NCI-H2107 treated with DMSO at 0.1 percent for 48 hours (cell line): Measurements from ENCODE around the gene CALN1.
A peak's percentile ranks its signal among the peaks of the same experiment; 100 is the strongest.

Experiments used
- DNase-seq: peaks from one replicate; lab custom pipeline; 2025; ENCODE audit not compliant: unreplicated experiment; lab: John Stamatoyannopoulos, UW

The CALN1 gene

DNA sequence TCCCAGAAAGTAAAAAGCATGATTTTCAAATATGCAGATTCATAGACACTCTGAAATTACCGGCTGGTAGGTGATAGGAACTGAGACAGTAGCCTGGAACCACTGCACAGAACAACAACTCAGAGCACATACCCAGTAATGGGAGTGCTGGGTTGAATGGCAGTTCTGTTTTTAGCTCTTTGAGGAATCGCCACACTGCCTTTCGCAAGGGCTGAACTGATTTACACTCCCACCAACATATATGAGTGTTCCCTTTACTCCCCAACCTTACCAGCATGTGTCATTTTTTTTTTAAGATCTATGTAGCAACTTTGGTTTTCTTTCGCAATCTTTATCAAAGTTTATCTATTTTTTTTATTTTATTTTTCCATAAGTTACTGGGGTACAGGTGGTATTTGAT is 358.8 kb downstream of the CALN1 start:
- no peak for DNase-seq

- no peak for DNase-seq
Measured at GRCh38 chr7:72048420-72048819, 363.7 kb downstream of the CALN1 start.

DNA sequence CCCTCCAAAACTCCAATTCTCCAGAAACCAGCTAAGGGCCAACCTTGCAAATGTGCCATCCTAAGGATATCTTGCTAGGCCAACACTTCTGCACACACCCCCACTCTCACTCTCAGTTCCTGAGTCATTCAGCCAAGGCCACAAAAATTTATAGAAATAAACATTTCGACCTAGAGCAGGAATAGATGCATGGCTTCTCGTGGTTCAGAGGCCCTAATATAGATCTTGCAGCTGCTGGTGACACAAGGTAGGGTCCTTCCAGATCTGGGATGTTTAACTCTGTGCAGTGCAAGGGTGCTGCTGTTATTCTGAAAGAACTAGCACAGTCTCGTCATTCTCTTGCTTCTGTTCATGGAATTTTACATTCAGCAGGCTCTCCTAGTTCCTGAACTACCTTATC is 369.3 kb downstream of the CALN1 start:
- DNase-seq, result no peak

- no peak for DNase-seq
Measured at GRCh38 chr7:72040641-72041040, 371.5 kb downstream of the CALN1 start.

DNA sequence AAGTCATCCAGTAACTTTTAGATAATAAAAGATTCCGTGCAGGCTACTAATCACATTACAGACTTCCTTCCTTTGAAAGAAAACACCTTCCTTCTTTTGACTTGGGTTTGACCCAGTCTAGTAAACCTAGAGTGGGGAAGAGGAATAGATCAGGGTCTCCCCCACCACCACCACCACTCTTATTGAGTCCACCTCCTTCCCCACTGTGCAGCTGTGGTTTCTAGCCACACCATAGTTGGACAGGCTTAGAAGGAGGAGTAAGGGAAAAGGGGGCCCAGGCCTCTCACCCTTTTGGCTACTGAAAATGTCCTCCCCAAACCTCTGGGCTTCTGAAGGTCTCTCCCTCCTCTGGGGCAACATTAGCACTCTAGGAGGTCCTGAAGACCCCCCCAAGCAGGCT is 372.7 kb downstream of the CALN1 start:
- no peak for DNase-seq

- DNase-seq, result no peak
Measured at GRCh38 chr7:72038022-72038732, 374.0 kb downstream of the CALN1 start.

DNA sequence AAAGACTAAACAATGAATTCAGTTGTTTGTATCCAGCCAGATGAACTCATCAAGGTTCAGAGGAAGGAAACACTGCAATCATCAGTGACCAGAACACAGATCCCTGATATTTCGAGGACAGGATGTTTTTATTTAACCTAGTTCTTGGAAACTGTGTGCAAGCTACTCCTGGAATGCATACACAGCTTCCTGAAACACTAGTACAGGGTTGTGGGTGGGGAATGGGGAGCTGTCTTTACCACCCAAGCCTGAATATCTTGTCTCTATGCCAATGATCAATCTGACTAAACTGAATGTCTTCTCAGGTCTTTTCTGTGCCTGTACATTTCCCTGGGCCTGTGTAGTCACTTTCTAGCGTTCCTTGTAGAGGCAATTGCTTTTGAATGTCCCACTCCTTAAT is 374.6 kb downstream of the CALN1 start:
- no peak for DNase-seq

GRCh38 chr7:72035266-72035665 is 376.9 kb downstream of the CALN1 start:
- no peak for DNase-seq

- DNase-seq, result no peak
Measured at GRCh38 chr7:72032934-72033333, 379.2 kb downstream of the CALN1 start.

DNA sequence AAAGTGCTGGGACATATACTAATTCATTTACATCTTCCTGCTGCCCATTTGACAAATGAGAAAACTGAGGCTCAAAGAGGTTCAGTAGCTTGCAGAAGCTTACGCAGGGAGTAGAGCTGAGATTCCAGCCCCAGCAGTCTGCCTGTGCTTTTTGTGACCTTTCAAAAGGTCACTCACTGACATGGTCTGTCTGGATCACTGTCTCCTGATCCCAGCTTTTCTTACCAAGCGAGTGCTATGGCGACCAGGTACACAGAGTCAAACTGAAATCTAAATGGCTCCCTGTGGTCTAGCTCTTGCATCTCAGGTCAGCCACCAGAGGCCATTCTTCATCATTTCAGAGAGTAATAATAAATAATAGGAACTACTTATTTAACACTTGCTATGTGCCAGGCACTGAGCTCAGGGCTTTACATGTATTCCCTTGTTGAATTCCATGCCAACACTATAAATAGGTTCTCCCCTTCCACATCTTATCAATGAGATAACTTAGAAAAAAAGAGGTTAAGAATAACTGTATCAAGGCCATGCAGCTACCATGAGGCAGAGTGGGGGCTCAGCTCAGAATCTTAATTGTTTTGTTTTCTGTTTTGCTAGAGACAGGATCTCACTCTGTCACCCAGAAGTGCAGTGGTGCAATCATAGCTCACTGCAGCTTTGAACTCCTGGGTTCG is 381.0 kb downstream of the CALN1 start:
- DNase-seq, result no peak

DNA sequence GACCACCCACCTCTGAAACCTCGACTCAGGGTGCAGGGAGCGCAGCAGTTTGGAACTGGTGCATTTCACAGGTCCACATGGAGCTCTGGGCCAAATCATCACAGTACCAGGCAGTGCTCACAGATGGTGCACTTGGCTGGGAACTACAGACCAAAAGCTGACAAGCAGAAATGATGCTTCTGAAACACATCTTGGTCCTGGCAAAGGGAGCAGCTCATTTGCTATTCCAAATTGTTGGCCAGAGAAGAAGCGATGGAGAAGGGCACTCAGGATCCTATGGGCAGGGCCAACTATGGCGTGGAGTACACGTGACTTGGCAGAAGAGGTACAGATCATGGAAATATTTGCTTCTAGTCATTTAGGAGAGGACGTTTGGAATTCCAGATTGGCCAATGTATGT is 383.9 kb downstream of the CALN1 start:
- no peak for DNase-seq

- no peak for DNase-seq
Measured at GRCh38 chr7:72025381-72025960, 386.7 kb downstream of the CALN1 start.

DNA sequence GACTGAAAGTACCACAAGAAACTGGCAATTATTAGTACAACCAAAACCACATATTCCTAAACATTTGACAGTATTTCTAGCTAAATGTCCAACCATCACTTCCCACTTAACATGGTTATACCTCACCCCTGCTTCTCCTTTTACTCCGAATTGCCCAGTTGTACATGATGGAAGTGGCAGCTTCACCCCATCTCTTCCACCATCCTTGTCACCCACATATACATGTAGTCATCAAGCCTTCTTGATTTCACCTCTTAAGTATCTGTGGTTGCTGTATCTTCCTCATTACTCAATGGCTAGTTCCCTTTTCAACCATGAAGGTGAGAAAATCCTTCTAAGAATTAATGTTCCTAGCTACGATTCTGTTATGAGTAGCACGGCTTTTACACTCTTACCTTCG is 388.2 kb downstream of the CALN1 start:
- no peak for DNase-seq

GRCh38 chr7:72021716-72022115 is 390.4 kb downstream of the CALN1 start:
- no peak for DNase-seq

DNA sequence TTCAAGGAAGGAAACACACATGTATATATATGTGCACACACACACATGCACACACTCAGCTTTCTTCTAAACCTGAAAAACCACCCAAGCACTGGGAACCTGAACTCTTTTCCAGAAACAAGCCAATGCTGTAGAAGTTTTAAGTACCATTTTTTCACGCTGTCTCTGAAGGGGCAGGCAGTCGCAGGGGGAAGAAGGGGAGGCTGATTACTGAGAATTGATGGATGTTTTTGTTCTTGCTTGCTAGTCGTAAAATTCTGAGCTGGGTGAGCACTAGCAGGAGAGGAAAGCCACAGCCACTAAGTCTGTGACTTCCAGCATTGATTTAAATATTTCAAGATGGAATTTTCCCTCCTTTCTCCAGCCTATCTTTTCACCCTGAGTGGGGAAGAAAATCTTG is 391.8 kb downstream of the CALN1 start:
- DNase-seq, result no peak

- no peak for DNase-seq
Measured at GRCh38 chr7:72019436-72019835, 392.7 kb downstream of the CALN1 start.

DNA sequence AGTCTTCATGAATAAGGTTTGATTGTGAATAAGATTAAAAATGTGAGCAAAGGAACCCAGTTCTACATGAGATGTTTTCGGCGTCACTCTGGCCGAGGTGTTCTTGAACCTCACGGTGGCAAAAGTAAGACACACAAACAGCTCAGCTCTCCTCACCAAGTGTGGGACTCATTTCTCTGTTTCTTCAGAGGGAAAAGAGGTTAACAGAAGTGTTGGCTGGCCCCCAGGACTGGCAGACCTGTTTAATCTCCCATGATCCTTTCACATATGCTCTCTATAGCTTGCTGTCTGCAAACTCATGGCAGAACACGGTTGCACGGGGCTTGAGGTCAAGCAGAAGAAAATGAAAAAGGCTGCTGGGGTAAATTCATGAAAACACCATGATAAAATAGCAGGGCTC is 394.4 kb downstream of the CALN1 start:
- no peak for DNase-seq

DNA sequence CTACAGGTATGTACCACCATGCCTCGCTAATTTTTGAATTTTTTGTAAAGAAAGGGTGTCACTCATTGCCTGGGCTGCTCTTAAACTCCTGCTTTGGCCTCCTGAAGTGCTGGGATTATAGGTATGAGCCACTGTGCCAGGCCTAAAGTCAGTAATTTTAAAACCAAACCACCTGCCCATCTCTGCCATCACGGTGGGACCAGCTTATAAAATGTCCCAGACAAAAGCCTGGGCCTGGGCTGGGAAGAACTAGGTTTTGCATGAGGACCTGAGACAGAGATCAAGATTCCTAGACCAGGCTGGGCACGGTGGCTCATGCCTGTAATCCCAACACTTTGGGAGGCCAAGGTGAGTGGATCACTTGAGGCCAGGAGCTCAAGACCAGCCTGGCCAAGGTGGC is 395.6 kb downstream of the CALN1 start:
- DNase-seq, result no peak

GRCh38 chr7:72015136-72015535 is 397.0 kb downstream of the CALN1 start:
- DNase-seq, result no peak

- DNase-seq, result no peak
Measured at GRCh38 chr7:72007018-72007417, 405.1 kb downstream of the CALN1 start.

DNA sequence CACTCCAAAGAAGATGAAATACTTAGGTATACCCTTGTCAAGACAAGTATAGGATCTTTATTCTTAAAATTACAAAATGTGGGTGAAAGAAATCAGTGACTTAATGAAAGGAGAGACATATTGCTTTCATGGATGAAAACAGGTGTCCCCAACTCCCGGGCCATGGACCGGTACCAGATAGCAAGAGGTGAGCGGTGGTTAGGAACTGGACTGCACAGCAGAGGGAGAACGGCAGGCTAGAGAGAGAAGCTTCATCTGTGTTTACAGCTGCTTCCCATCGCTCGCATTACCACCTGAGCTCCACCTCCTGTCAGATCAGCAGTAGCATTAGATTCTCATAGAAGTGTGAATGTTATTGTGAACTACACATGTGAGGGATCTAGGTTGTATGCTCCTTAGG is 408.9 kb downstream of the CALN1 start:
- no peak for DNase-seq

DNA sequence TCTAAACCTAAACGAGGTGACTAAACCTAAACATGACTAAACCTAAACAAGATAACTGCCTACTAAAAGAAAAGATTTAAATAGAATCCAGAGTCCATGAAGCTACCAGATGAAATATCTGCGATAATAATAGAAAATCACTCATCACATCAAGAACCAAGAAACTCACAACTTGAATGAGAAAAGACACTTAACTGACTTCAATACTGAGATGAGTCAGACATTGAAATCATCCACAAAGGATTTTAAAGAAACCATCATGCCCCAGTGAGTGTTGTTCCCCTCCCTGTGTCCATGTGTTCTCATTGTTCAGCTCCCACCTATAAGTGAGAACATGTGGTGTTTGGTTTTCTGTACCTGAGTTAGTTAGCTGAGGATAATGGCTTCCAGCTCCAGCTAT is 416.0 kb downstream of the CALN1 start:
- no peak for DNase-seq

GRCh38 chr7:71995111-71995510 is 417.0 kb downstream of the CALN1 start:
- DNase-seq, result peak; percentile 11
